ENCODE measurements around the gene TES.
A peak's percentile ranks its signal among the peaks of the same experiment; 100 is the strongest.

The TES gene

DNA sequence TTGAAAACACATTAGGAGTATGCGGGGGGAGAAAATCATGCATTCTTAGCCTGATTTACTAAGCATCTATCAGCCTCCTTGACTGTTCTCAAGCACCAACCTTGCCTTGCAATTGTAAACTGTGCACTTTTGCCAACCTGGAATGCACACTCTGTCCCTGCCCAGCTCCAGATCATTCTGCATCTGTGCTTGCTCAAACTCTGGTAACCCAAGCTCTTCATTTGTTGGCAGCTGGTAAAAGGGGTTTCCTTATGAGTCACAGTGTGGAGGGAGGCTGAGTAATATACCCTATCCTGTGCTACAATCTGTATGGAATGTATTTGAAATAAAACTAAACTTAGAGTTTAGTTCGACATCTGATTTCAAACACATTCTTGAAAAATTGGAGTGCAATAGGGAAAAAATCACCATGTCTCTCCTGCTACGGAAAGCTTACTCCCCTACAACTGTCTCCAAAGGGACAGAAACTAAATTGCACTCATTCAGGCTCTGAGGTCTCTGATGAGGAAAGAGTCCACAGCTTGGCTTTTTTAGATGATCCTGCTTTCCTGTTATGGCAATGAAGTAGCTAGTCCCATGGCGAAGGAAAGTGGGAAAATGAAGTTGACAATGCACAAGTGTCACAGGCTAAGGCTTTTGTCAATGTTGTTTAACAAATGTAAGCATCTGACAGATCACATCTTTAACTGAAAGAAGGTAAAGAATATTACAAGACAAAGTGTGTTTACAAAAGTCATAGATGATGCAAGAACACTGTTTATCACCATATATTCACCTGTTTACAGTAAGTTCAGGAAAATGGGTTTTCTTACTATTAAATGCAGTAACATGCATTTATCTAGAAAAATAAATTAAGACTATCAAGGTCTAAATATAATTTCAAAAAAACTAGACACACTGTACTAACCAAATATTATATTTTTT is 61.9 kb downstream of the TES start:
- Histone ChIP-seq H3K27me3 (ENCODE audit: control insufficient read depth in 5 of 5, insufficient read depth in 4 of 5, low read length in 5 of 5) (no peaks in the 10 kb centered on the region), H3K4me1 (ENCODE audit: control insufficient read depth in 5 of 5, insufficient read depth in 5 of 5, low read length in 5 of 5) (peaks cover 8 to 37% (median 31%) of the 10 kb centered on the region in 5 donors), H3K27ac (ENCODE audit: low read depth, low read length) (peak overlapping the region; percentile 86), H3K9me3 (ENCODE audit: control insufficient read depth in 5 of 5, low read length in 5 of 5) (no peaks in the 10 kb centered on the region), H3K4me3 (ENCODE audit: low read depth in 1 of 5, low read length in 5 of 5) (peak overlapping the region in 2 of 5 donors; percentile 18 to 50), H3K9ac (ENCODE audit: low read length in 5 of 5) (peak overlapping the region; percentile 9 to 63 (median 33)), H3K36me3 (ENCODE audit: control insufficient read depth in 5 of 5, insufficient read depth in 5 of 5, low read length in 5 of 5) (peaks cover 0 to 3% (median 0%) of the 10 kb centered on the region in 5 donors)

DNA sequence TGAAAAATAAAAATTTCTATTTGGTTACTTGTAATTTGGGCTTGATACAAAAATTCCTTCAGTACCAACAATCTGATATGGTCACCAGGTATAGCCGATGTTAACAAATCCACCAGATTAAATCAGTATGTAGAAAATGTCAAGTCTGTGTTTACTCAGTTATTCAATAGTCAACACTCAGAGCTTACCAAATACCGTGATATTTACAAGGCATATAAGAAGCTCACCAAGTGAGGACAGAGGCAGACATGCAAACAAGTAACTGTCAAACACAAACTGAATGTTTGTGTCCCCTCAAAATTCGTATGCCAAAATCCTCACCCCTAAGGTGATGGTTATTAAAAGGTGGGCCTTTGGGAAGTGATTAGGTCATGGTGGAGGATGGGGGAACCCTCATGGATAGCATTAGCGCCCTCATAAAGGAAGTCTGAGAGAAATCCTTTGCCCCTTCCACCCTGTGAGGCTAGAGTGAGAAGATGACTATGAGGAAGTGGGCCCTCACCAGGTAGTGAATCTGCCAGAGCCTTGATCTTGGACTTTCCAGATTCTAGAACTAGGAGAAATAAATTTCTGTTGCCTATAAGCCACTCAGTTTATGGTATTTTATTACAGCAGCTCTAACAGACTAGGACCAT is 63.1 kb downstream of the TES start:
- no peak overlapping the region for H3K9ac ChIP-seq (ENCODE audit: low read length in 5 of 5)
- no peaks in the 10 kb centered on the region for H3K9me3 ChIP-seq (ENCODE audit: control insufficient read depth in 5 of 5, low read length in 5 of 5)
- peak overlapping the region; percentile 86 for H3K27ac ChIP-seq (ENCODE audit: low read depth, low read length)
- H3K36me3 ChIP-seq (ENCODE audit: control insufficient read depth in 5 of 5, insufficient read depth in 5 of 5, low read length in 5 of 5): peaks cover 0 to 5% (median 0%) of the 10 kb centered on the region in 5 donors
- no peak overlapping the region for H3K4me3 ChIP-seq (ENCODE audit: low read depth in 1 of 5, low read length in 5 of 5)
- H3K27me3 ChIP-seq (ENCODE audit: control insufficient read depth in 5 of 5, insufficient read depth in 4 of 5, low read length in 5 of 5): no peaks in the 10 kb centered on the region
- H3K4me1 ChIP-seq (ENCODE audit: control insufficient read depth in 5 of 5, insufficient read depth in 5 of 5, low read length in 5 of 5): peaks cover 8 to 32% (median 30%) of the 10 kb centered on the region in 5 donors

DNA sequence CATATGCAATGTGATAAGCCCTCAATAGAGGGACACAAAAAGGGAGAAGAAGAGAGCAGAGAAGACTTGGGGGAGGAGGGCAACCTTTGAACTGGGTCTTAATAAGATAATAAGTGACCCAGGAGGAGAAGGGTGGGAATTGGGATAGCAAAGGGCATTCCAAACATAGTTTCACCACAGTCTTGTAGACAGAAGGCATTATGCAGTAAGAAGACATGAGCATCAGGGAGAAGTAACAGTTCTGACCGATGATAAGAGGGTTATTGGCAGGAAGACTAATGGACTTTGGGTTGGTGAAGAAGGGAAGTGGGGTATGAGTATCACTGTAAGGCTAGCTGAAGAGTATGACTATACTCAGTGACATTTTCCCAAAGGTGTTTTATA is 63.6 kb downstream of the TES start:
- H3K27ac ChIP-seq (ENCODE audit: low read depth, low read length): no peak overlapping the region
- H3K4me1 ChIP-seq (ENCODE audit: control insufficient read depth in 5 of 5, insufficient read depth in 5 of 5, low read length in 5 of 5): peaks cover 8 to 32% (median 27%) of the 10 kb centered on the region in 5 donors
- H3K9ac ChIP-seq (ENCODE audit: low read length in 5 of 5): no peak overlapping the region
- peaks cover 0 to 5% (median 0%) of the 10 kb centered on the region in 5 donors for H3K36me3 ChIP-seq (ENCODE audit: control insufficient read depth in 5 of 5, insufficient read depth in 5 of 5, low read length in 5 of 5)
- no peaks in the 10 kb centered on the region for H3K27me3 ChIP-seq (ENCODE audit: control insufficient read depth in 5 of 5, insufficient read depth in 4 of 5, low read length in 5 of 5)
- no peak overlapping the region for H3K4me3 ChIP-seq (ENCODE audit: low read depth in 1 of 5, low read length in 5 of 5)
- H3K9me3 ChIP-seq (ENCODE audit: control insufficient read depth in 5 of 5, low read length in 5 of 5): no peaks in the 10 kb centered on the region

DNA sequence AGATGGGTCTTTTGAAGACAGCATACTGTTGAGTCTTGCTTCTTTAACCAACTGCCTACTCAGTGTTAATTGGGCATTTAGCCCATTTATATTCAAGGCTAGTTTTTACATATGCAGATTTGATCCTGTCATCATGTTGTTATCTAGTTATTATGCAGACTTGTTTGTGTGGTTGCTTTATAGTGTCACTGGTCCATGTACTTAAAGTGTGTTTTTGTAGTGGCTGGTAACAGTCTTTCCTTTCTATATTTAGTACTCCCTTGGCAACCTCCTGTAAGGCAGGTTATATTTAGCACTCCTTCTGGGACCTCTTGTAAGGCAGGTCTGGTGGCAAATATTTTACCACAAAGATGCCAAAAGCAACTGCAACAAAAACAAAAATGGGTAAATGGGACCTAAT is 66.7 kb downstream of the TES start:
- Histone ChIP-seq H3K27me3 (ENCODE audit: control insufficient read depth in 5 of 5, insufficient read depth in 4 of 5, low read length in 5 of 5) (no peaks in the 10 kb centered on the region), H3K9me3 (ENCODE audit: control insufficient read depth in 5 of 5, low read length in 5 of 5) (no peaks in the 10 kb centered on the region), H3K4me3 (ENCODE audit: low read depth in 1 of 5, low read length in 5 of 5) (no peak overlapping the region), H3K36me3 (ENCODE audit: control insufficient read depth in 5 of 5, insufficient read depth in 5 of 5, low read length in 5 of 5) (peaks cover 0 to 5% (median 0%) of the 10 kb centered on the region in 5 donors), H3K27ac (ENCODE audit: low read depth, low read length) (no peak overlapping the region), H3K4me1 (ENCODE audit: control insufficient read depth in 5 of 5, insufficient read depth in 5 of 5, low read length in 5 of 5) (peaks cover 0 to 17% (median 8%) of the 10 kb centered on the region in 5 donors), H3K9ac (ENCODE audit: low read length in 5 of 5) (no peak overlapping the region)

DNA sequence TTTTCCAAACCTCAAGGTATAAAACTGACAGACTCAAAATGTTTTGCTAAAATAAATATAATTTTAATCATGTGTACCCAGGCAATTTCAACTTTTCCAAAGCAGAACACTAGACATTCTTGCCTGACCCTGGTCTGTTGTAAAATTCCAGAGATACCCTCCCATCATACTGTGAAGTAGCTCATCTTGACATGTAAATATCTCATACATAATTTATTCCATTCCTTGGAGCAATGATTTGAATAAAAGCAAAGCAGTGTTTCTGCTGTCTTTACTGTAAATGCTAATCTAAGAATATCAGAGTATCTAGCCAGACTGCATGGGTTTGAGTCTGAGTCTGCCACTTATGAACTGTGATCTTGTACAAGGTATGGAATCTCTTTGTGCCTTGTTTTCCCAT is 68.9 kb downstream of the TES start:
- Histone ChIP-seq H3K9ac (ENCODE audit: low read length in 5 of 5) (no peak overlapping the region), H3K9me3 (ENCODE audit: control insufficient read depth in 5 of 5, low read length in 5 of 5) (no peaks in the 10 kb centered on the region), H3K36me3 (ENCODE audit: control insufficient read depth in 5 of 5, insufficient read depth in 5 of 5, low read length in 5 of 5) (peaks cover 0 to 5% (median 0%) of the 10 kb centered on the region in 5 donors), H3K4me3 (ENCODE audit: low read depth in 1 of 5, low read length in 5 of 5) (no peak overlapping the region), H3K27me3 (ENCODE audit: control insufficient read depth in 5 of 5, insufficient read depth in 4 of 5, low read length in 5 of 5) (no peaks in the 10 kb centered on the region), H3K27ac (ENCODE audit: low read depth, low read length) (no peak overlapping the region), H3K4me1 (ENCODE audit: control insufficient read depth in 5 of 5, insufficient read depth in 5 of 5, low read length in 5 of 5) (peaks cover 0 to 11% (median 3%) of the 10 kb centered on the region in 5 donors)

DNA sequence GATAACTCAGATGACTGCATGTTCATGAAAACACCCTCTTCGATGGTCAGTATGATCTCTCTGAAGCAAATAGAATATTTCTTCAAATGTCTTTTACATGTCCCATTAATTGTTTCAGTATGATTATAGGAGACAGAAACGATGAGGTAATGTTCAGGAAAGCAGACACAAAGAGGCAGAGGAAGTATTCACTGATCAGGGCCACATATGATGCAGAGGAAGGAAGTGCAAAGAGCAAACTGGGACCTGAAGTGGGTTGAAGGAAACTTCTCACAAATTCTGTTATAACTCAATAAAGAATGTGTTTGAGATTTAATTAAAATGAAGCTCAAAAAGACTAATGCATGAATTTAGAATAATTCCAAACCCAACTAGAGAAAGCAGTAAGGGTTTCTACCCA is 70.5 kb downstream of the TES start:
- H3K27ac ChIP-seq (ENCODE audit: low read depth, low read length): no peak overlapping the region
- H3K27me3 ChIP-seq (ENCODE audit: control insufficient read depth in 5 of 5, insufficient read depth in 4 of 5, low read length in 5 of 5): no peaks in the 10 kb centered on the region
- peaks cover 0 to 5% (median 0%) of the 10 kb centered on the region in 5 donors for H3K36me3 ChIP-seq (ENCODE audit: control insufficient read depth in 5 of 5, insufficient read depth in 5 of 5, low read length in 5 of 5)
- no peaks in the 10 kb centered on the region for H3K9me3 ChIP-seq (ENCODE audit: control insufficient read depth in 5 of 5, low read length in 5 of 5)
- no peak overlapping the region for H3K9ac ChIP-seq (ENCODE audit: low read length in 5 of 5)
- H3K4me1 ChIP-seq (ENCODE audit: control insufficient read depth in 5 of 5, insufficient read depth in 5 of 5, low read length in 5 of 5): peaks cover 0 to 11% (median 3%) of the 10 kb centered on the region in 5 donors
- H3K4me3 ChIP-seq (ENCODE audit: low read depth in 1 of 5, low read length in 5 of 5): no peak overlapping the region

DNA sequence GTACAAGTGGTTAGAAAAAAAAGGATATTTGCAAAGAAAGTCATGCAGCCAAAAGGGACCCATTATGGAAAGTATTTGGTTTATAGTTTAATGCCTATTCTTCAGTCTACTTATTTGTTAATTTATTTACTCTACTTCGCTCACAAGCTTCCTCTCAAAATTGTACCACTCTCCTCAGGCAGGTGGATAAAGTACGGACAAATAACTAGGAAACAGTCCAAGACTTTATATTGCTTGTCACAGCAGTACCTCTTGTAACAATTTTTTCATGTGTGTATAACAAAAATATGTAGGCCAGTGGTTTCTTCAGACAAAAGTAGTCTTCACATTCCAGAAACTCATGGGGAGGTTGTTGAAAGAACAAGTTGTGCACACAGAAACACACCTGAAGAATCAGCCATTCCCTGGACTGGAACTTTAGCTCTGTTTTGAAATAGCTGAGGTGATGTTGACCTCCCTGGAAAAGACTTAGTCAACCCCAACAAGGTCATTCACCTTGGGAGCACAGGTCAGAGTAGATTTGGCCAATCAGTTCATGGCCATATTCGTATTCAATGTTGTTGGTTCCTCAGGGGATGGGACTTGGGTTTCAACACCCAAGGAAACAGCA is 73.4 kb downstream of the TES start:
- no peaks in the 10 kb centered on the region for H3K9me3 ChIP-seq (ENCODE audit: control insufficient read depth in 5 of 5, low read length in 5 of 5)
- H3K27me3 ChIP-seq (ENCODE audit: control insufficient read depth in 5 of 5, insufficient read depth in 4 of 5, low read length in 5 of 5): no peaks in the 10 kb centered on the region
- H3K27ac ChIP-seq (ENCODE audit: low read depth, low read length): no peak overlapping the region
- no peaks in the 10 kb centered on the region for H3K36me3 ChIP-seq (ENCODE audit: control insufficient read depth in 5 of 5, insufficient read depth in 5 of 5, low read length in 5 of 5)
- no peak overlapping the region for H3K4me3 ChIP-seq (ENCODE audit: low read depth in 1 of 5, low read length in 5 of 5)
- H3K9ac ChIP-seq (ENCODE audit: low read length in 5 of 5): no peak overlapping the region
- peaks cover 0 to 11% (median 0%) of the 10 kb centered on the region in 5 donors for H3K4me1 ChIP-seq (ENCODE audit: control insufficient read depth in 5 of 5, insufficient read depth in 5 of 5, low read length in 5 of 5)

DNA sequence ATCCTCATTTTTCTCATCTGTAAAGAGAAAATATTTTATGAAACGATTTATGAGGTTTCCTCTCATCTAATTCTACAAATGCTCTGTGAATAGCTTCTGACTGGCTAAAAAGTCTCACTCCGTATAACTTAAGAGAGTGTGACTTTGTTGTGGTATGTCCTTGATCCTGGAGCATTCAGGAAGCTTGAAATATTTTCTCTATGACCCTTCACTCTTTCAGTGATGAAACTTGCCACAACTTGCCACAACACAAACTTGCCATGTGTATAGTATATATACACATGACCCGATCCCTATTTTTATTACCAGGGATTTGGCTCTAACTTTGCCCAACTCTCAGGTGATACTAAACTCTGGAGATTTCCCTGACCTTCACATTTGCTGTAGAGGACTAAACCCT is 74.1 kb downstream of the TES start:
- H3K9ac ChIP-seq (ENCODE audit: low read length in 5 of 5): no peak overlapping the region

DNA sequence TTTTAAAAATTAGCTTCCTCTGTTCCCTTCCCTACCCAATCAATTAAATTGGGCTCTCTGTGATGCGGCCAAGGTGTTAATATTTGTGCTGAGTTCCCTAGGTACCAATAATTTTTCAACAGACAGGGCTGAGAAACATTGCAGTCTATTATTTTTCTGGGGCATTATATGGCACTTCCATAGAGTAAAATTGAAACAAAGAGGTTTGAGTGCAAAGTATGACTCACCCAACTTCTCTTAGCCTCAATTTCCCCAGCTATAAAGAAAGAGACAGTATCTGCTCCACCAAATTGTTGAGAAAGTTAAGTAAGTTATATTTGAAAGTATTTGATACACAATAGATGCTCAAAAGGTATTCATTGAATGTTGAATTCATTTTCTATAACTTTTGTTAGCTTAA is 74.9 kb downstream of the TES start:
- Histone ChIP-seq H3K27ac (ENCODE audit: low read depth, low read length) (no peak overlapping the region), H3K4me3 (ENCODE audit: low read depth in 1 of 5, low read length in 5 of 5) (no peak overlapping the region), H3K4me1 (ENCODE audit: control insufficient read depth in 5 of 5, insufficient read depth in 5 of 5, low read length in 5 of 5) (peaks cover 0 to 10% (median 0%) of the 10 kb centered on the region in 5 donors), H3K27me3 (ENCODE audit: control insufficient read depth in 5 of 5, insufficient read depth in 4 of 5, low read length in 5 of 5) (no peaks in the 10 kb centered on the region), H3K9me3 (ENCODE audit: control insufficient read depth in 5 of 5, low read length in 5 of 5) (no peaks in the 10 kb centered on the region), H3K9ac (ENCODE audit: low read length in 5 of 5) (no peak overlapping the region), H3K36me3 (ENCODE audit: control insufficient read depth in 5 of 5, insufficient read depth in 5 of 5, low read length in 5 of 5) (no peaks in the 10 kb centered on the region)

More for the DNA sequence above, 74.1 kb downstream of the TES start:
- no peaks in the 10 kb centered on the region for H3K27me3 ChIP-seq (ENCODE audit: control insufficient read depth in 5 of 5, insufficient read depth in 4 of 5, low read length in 5 of 5)
- H3K9me3 ChIP-seq (ENCODE audit: control insufficient read depth in 5 of 5, low read length in 5 of 5): no peaks in the 10 kb centered on the region
- H3K27ac ChIP-seq (ENCODE audit: low read depth, low read length): no peak overlapping the region
- peaks cover 0 to 11% (median 0%) of the 10 kb centered on the region in 5 donors for H3K4me1 ChIP-seq (ENCODE audit: control insufficient read depth in 5 of 5, insufficient read depth in 5 of 5, low read length in 5 of 5)
- H3K4me3 ChIP-seq (ENCODE audit: low read depth in 1 of 5, low read length in 5 of 5): no peak overlapping the region
- no peaks in the 10 kb centered on the region for H3K36me3 ChIP-seq (ENCODE audit: control insufficient read depth in 5 of 5, insufficient read depth in 5 of 5, low read length in 5 of 5)

DNA sequence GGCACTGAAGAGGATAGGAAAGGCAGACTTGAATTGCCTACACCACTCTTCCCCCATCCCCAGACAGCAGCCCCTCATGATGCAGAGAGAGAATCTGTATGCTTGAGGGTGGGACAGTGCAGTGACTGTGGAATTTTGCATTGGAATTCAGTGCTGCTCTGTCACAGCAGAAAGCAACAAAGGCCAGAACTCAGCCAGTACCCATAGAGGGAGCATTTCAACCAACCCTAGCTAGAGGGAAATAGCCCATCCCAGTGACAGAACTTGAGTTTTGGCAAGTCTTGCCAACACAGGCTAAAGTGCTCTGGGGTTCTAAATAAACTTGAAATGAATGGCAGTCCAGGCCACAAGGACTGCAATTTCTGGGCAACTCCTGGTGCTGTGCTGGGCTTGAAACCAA is 80.4 kb downstream of the TES start:
- Histone ChIP-seq H3K27me3 (ENCODE audit: control insufficient read depth in 5 of 5, insufficient read depth in 4 of 5, low read length in 5 of 5) (no peaks in the 10 kb centered on the region), H3K4me1 (ENCODE audit: control insufficient read depth in 5 of 5, insufficient read depth in 5 of 5, low read length in 5 of 5) (peaks cover 0 to 11% (median 2%) of the 10 kb centered on the region in 5 donors), H3K27ac (ENCODE audit: low read depth, low read length) (no peak overlapping the region)

More for the DNA sequence above, 80.4 kb downstream of the TES start:
- Histone ChIP-seq H3K9ac (ENCODE audit: low read length in 5 of 5) (no peak overlapping the region), H3K9me3 (ENCODE audit: control insufficient read depth in 5 of 5, low read length in 5 of 5) (no peaks in the 10 kb centered on the region), H3K36me3 (ENCODE audit: control insufficient read depth in 5 of 5, insufficient read depth in 5 of 5, low read length in 5 of 5) (no peaks in the 10 kb centered on the region), H3K4me3 (ENCODE audit: low read depth in 1 of 5, low read length in 5 of 5) (no peak overlapping the region)
